Measurements from ENCODE around the gene MAD1L1.

Gene MAD1L1

GRCh38 chr7:2069472-2069860 lies 163.3 kb downstream of the MAD1L1 start:
- H2AK5ac ChIP-seq (ENCODE audit: low read length): no peak overlapping the region
- no peak overlapping the region for H2BK12ac ChIP-seq (ENCODE audit: low read length)
- no peak overlapping the region for H3K23ac ChIP-seq (ENCODE audit: low read length)
- no peak overlapping the region for H3K27ac ChIP-seq (ENCODE audit: low read depth, low read length)
- H3K4ac ChIP-seq (ENCODE audit: low read depth, low read length): no peak overlapping the region
- H3K14ac ChIP-seq (ENCODE audit: low read length): no peak overlapping the region
- no CpG with 5 or more reads among the region's 17 CpGs for WGBS (ENCODE audit: extremely low coverage, insufficient coverage, insufficient read length)
- DNase-seq: no peak
- H3K9ac ChIP-seq (ENCODE audit: low read length): no peak overlapping the region
- no peaks in the 10 kb centered on the region for H3K79me2 ChIP-seq (ENCODE audit: control insufficient read depth, insufficient read depth, low read length, poor library complexity)
- no peak overlapping the region for H4K91ac ChIP-seq (ENCODE audit: low read depth, low read length)
- no peaks in the 10 kb centered on the region for H3K27me3 ChIP-seq (ENCODE audit: insufficient read depth, low read length)
- H3K4me1 ChIP-seq (ENCODE audit: control insufficient read depth in 1 of 2, insufficient read depth in 2 of 2, low read length in 2 of 2): no peaks in the 10 kb centered on the region
- H3K36me3 ChIP-seq (ENCODE audit: control insufficient read depth in 1 of 2, insufficient read depth in 2 of 2, low read length in 2 of 2): peaks cover 22 to 38% of the 10 kb centered on the region in 2 experiments
- H3K18ac ChIP-seq (ENCODE audit: low read length): no peak overlapping the region
- no peaks in the 10 kb centered on the region for H3K79me1 ChIP-seq (ENCODE audit: low read length)
- no peak overlapping the region for H3K4me3 ChIP-seq (ENCODE audit: low read depth, low read length)
- no peak overlapping the region for H4K12ac ChIP-seq (ENCODE audit: low read depth, low read length)
- H3K4me2 ChIP-seq (ENCODE audit: low read length): no peak overlapping the region
- no peak overlapping the region for H4K8ac ChIP-seq (ENCODE audit: low read depth, low read length)
- peaks cover 3% of the 10 kb centered on the region for H3K9me3 ChIP-seq (ENCODE audit: insufficient read depth, low read depth, low read length)
- no peak overlapping the region for H2AFZ ChIP-seq (ENCODE audit: insufficient read depth, low read length, poor library complexity)
- no peak overlapping the region for H2BK5ac ChIP-seq (ENCODE audit: low read depth, low read length, poor library complexity)
- no peak overlapping the region for H2BK120ac ChIP-seq (ENCODE audit: insufficient read depth, low read length, poor library complexity)

GRCh38 chr7:2068693-2069471 lies 163.9 kb downstream of the MAD1L1 start:
- Histone ChIP-seq H3K23ac (ENCODE audit: low read length) (no peak overlapping the region), H3K79me2 (ENCODE audit: control insufficient read depth, insufficient read depth, low read length, poor library complexity) (no peaks in the 10 kb centered on the region), H4K8ac (ENCODE audit: low read depth, low read length) (no peak overlapping the region), H3K18ac (ENCODE audit: low read length) (no peak overlapping the region), H3K27ac (ENCODE audit: low read depth, low read length) (no peak overlapping the region), H4K91ac (ENCODE audit: low read depth, low read length) (no peak overlapping the region), H2BK120ac (ENCODE audit: insufficient read depth, low read length, poor library complexity) (no peak overlapping the region), H3K36me3 (ENCODE audit: control insufficient read depth in 1 of 2, insufficient read depth in 2 of 2, low read length in 2 of 2) (peaks cover 22 to 38% of the 10 kb centered on the region in 2 experiments), H3K14ac (ENCODE audit: low read length) (no peak overlapping the region), H2BK5ac (ENCODE audit: low read depth, low read length, poor library complexity) (no peak overlapping the region), H3K27me3 (ENCODE audit: insufficient read depth, low read length) (no peaks in the 10 kb centered on the region), H4K12ac (ENCODE audit: low read depth, low read length) (no peak overlapping the region), H3K79me1 (ENCODE audit: low read length) (no peaks in the 10 kb centered on the region), H3K4me1 (ENCODE audit: control insufficient read depth in 1 of 2, insufficient read depth in 2 of 2, low read length in 2 of 2) (no peaks in the 10 kb centered on the region), H3K4ac (ENCODE audit: low read depth, low read length) (no peak overlapping the region), H2BK12ac (ENCODE audit: low read length) (no peak overlapping the region), H3K4me3 (ENCODE audit: low read depth, low read length) (no peak overlapping the region), H3K4me2 (ENCODE audit: low read length) (no peak overlapping the region), H3K9ac (ENCODE audit: low read length) (no peak overlapping the region), H2AFZ (ENCODE audit: insufficient read depth, low read length, poor library complexity) (no peak overlapping the region), H3K9me3 (ENCODE audit: insufficient read depth, low read depth, low read length) (peaks cover 3% of the 10 kb centered on the region), H2AK5ac (ENCODE audit: low read length) (no peak overlapping the region)
- DNase-seq: no peak
- WGBS (ENCODE audit: extremely low coverage, insufficient coverage, insufficient read length): no CpG with 5 or more reads among the region's 23 CpGs

- H2BK5ac ChIP-seq (ENCODE audit: low read depth, low read length, poor library complexity): no peak overlapping the region
- no peaks in the 10 kb centered on the region for H3K79me1 ChIP-seq (ENCODE audit: low read length)
- no peaks in the 10 kb centered on the region for H3K27me3 ChIP-seq (ENCODE audit: insufficient read depth, low read length)
- H2BK12ac ChIP-seq (ENCODE audit: low read length): no peak overlapping the region
- no peaks in the 10 kb centered on the region for H3K4me1 ChIP-seq (ENCODE audit: control insufficient read depth in 1 of 2, insufficient read depth in 2 of 2, low read length in 2 of 2)
- no CpG with 5 or more reads among the region's 28 CpGs for WGBS (ENCODE audit: extremely low coverage, insufficient coverage, insufficient read length)
- no peak overlapping the region for H3K23ac ChIP-seq (ENCODE audit: low read length)
- H2BK120ac ChIP-seq (ENCODE audit: insufficient read depth, low read length, poor library complexity): no peak overlapping the region
- no peak overlapping the region for H2AFZ ChIP-seq (ENCODE audit: insufficient read depth, low read length, poor library complexity)
- no peak overlapping the region for H4K91ac ChIP-seq (ENCODE audit: low read depth, low read length)
- H3K14ac ChIP-seq (ENCODE audit: low read length): no peak overlapping the region
- peaks cover 22 to 34% of the 10 kb centered on the region in 2 experiments for H3K36me3 ChIP-seq (ENCODE audit: control insufficient read depth in 1 of 2, insufficient read depth in 2 of 2, low read length in 2 of 2)
- no peak overlapping the region for H3K27ac ChIP-seq (ENCODE audit: low read depth, low read length)
- H3K9me3 ChIP-seq (ENCODE audit: insufficient read depth, low read depth, low read length): peaks cover 3% of the 10 kb centered on the region
- DNase-seq: no peak
- H3K4me3 ChIP-seq (ENCODE audit: low read depth, low read length): no peak overlapping the region
- no peak overlapping the region for H3K18ac ChIP-seq (ENCODE audit: low read length)
- no peak overlapping the region for H3K4ac ChIP-seq (ENCODE audit: low read depth, low read length)
- H3K9ac ChIP-seq (ENCODE audit: low read length): no peak overlapping the region
- H3K79me2 ChIP-seq (ENCODE audit: control insufficient read depth, insufficient read depth, low read length, poor library complexity): no peaks in the 10 kb centered on the region
- H2AK5ac ChIP-seq (ENCODE audit: low read length): no peak overlapping the region
- H4K8ac ChIP-seq (ENCODE audit: low read depth, low read length): no peak overlapping the region
- no peak overlapping the region for H4K12ac ChIP-seq (ENCODE audit: low read depth, low read length)
- H3K4me2 ChIP-seq (ENCODE audit: low read length): no peak overlapping the region
Measured at GRCh38 chr7:2066251-2066919, 166.4 kb downstream of the MAD1L1 start.

DNA sequence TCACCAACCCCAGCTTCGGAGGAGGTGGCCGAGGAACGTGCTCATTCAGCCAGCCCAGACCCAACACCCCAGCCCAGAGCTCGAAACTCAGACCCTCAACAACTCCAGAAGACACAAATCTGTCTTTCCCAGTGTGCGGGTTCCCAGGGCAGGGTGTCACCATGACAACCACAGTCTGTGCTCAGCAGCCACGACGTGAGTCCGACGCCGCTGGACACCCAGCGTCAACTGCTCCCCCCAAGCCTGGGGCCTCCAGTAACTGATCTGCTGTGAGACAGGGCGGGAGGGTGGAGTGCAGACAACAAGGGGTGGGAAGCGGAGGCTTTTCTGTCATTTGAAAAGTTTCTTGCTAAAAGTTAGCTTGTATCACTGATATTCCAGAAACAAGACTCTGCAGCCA lies 167.2 kb downstream of the MAD1L1 start:
- peaks cover 3% of the 10 kb centered on the region for H3K9me3 ChIP-seq (ENCODE audit: insufficient read depth, low read depth, low read length)
- H3K27ac ChIP-seq (ENCODE audit: low read depth, low read length): no peak overlapping the region
- DNase-seq: no peak
- H3K18ac ChIP-seq (ENCODE audit: low read length): no peak overlapping the region
- H3K79me1 ChIP-seq (ENCODE audit: low read length): no peaks in the 10 kb centered on the region
- no peak overlapping the region for H3K9ac ChIP-seq (ENCODE audit: low read length)
- no peak overlapping the region for H4K91ac ChIP-seq (ENCODE audit: low read depth, low read length)
- no peak overlapping the region for H4K8ac ChIP-seq (ENCODE audit: low read depth, low read length)
- H3K36me3 ChIP-seq (ENCODE audit: control insufficient read depth in 1 of 2, insufficient read depth in 2 of 2, low read length in 2 of 2): peaks cover 22 to 34% of the 10 kb centered on the region in 2 experiments
- no CpG with 5 or more reads among the region's 13 CpGs for WGBS (ENCODE audit: extremely low coverage, insufficient coverage, insufficient read length)
- H2BK12ac ChIP-seq (ENCODE audit: low read length): no peak overlapping the region
- no peak overlapping the region for H3K4me3 ChIP-seq (ENCODE audit: low read depth, low read length)
- H3K23ac ChIP-seq (ENCODE audit: low read length): no peak overlapping the region
- no peak overlapping the region for H3K4me2 ChIP-seq (ENCODE audit: low read length)
- no peak overlapping the region for H4K12ac ChIP-seq (ENCODE audit: low read depth, low read length)
- H3K14ac ChIP-seq (ENCODE audit: low read length): no peak overlapping the region
- no peaks in the 10 kb centered on the region for H3K4me1 ChIP-seq (ENCODE audit: control insufficient read depth in 1 of 2, insufficient read depth in 2 of 2, low read length in 2 of 2)
- H2BK5ac ChIP-seq (ENCODE audit: low read depth, low read length, poor library complexity): no peak overlapping the region
- no peak overlapping the region for H2BK120ac ChIP-seq (ENCODE audit: insufficient read depth, low read length, poor library complexity)
- no peak overlapping the region for H2AFZ ChIP-seq (ENCODE audit: insufficient read depth, low read length, poor library complexity)
- H2AK5ac ChIP-seq (ENCODE audit: low read length): no peak overlapping the region
- H3K27me3 ChIP-seq (ENCODE audit: insufficient read depth, low read length): no peaks in the 10 kb centered on the region
- no peaks in the 10 kb centered on the region for H3K79me2 ChIP-seq (ENCODE audit: control insufficient read depth, insufficient read depth, low read length, poor library complexity)
- H3K4ac ChIP-seq (ENCODE audit: low read depth, low read length): no peak overlapping the region

All from trophoblast cell (in vitro differentiated cells and primary cell).